ENCODE data around the gene RABGAP1L. TPM values are rescaled to one million over a fixed set of nuclear protein-coding genes. Genes with fewer than 3 reads are reported as not detected.

RABGAP1L gene
- total and polyA plus RNA-seq, 10 of the 15 experiments (the other 5 are each of a cell fraction or from before 2014, with no cell fraction given), result 5.8 to 194 (median 113) TPM

DNA sequence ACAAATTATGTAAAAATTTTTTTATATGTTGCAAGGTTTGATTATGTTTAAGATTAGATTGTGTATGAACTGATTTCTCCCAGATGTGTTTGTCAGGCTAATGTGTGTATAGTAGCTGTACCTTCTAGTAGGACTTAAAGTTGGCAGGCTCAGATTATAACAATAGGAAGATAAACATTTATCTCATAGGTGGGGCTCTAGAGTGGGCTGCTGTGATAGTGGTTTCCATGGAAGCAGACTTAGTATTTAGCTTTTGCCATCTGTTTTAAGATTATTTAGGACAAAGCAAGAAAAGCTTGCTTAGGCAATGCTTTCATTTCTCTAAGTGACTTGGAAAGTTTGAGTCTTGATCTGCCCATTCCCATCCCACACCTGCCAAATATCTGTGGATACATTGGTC is 652.7 kb downstream of the RABGAP1L start:
- ChIA-PET RAD21 (ENCODE audit: unreplicated experiment) (interaction anchor here (0.9 to 2.2 kb wide), 2 partner anchors 12 to 153 kb away, joined by 3 to 9 read pairs; no protein-coding TSS in a partner anchor), CTCF (interaction anchor here (0.6 to 2.3 kb wide), 4 partner anchors 12 to 549 kb away, joined by 3 to 9 read pairs (median 6); no protein-coding TSS in a partner anchor), SMC1A (ENCODE audit: uncharacterized antibody, unreplicated experiment) (interaction anchor here (1.0 to 2.9 kb wide), 7 partner anchors 9 to 187 kb away, joined by 4 to 13 read pairs (median 4); no protein-coding TSS in a partner anchor), POLR2A (interaction anchor here (1.4 to 2.7 kb wide), 2 partner anchors 12 to 18 kb away, joined by 3 to 9 read pairs; no protein-coding TSS in a partner anchor)
- 0 out of 4 replicates have a peak, but pooled peaks cover 0 to 4% of the 10 kb centered on the region in 2 experiments for H3K36me3 ChIP-seq (ENCODE audit: control insufficient read depth in 2 of 2, insufficient read depth in 2 of 2, low read length in 1 of 2)
- no peak for DNase-seq (ENCODE audit: low read depth, low spot score)
- H3K9ac ChIP-seq (ENCODE audit: control insufficient read depth, insufficient read depth, low read length), result no peak overlapping the region
- intact Hi-C loops (cut with micrococcal nuclease; ENCODE audit: unreplicated experiment), result no loop called here
- no peaks in the 10 kb centered on the region for H4K20me1 ChIP-seq (ENCODE audit: control insufficient read depth, insufficient read depth)
- ATAC-seq, result no peak
- H3K4me1 ChIP-seq (ENCODE audit: control insufficient read depth, insufficient read depth, low read length), result peaks cover 36% of the 10 kb centered on the region
- no peak for FAIRE-seq
- no peak overlapping the region for H3K27ac ChIP-seq (ENCODE audit: control insufficient read depth, insufficient read depth)
- BruUV-seq (replicated peaks), result no TSS peak
- no peaks in the 10 kb centered on the region; the same call in 1 of the 2 replicates for H3K79me2 ChIP-seq (ENCODE audit: control insufficient read depth, insufficient read depth, low read length)
- H3K9me3 ChIP-seq (replicated peaks; ENCODE audit: control insufficient read depth, insufficient read depth, low read length), result no peaks in the 10 kb centered on the region
- no peak overlapping the region for H3K4me2 ChIP-seq (ENCODE audit: control insufficient read depth, insufficient read depth)
- H3K4me3 ChIP-seq, result no peak overlapping the region
- in situ Hi-C loops (cut with MboI), result no loop called here
- no peak overlapping the region for H2AFZ ChIP-seq (ENCODE audit: control insufficient read depth, low read depth, low read length)
- H3K27me3 ChIP-seq (replicated peaks in 1 of 2; ENCODE audit: control insufficient read depth in 2 of 2, insufficient read depth in 2 of 2, low read length in 1 of 2), result no peaks in the 10 kb centered on the region
- no peak for TF ChIP-seq SREBF2 (IDR thresholded peaks at IDR 0.05; ENCODE audit: low read length)
- TF ChIP-seq, protein P1, sequence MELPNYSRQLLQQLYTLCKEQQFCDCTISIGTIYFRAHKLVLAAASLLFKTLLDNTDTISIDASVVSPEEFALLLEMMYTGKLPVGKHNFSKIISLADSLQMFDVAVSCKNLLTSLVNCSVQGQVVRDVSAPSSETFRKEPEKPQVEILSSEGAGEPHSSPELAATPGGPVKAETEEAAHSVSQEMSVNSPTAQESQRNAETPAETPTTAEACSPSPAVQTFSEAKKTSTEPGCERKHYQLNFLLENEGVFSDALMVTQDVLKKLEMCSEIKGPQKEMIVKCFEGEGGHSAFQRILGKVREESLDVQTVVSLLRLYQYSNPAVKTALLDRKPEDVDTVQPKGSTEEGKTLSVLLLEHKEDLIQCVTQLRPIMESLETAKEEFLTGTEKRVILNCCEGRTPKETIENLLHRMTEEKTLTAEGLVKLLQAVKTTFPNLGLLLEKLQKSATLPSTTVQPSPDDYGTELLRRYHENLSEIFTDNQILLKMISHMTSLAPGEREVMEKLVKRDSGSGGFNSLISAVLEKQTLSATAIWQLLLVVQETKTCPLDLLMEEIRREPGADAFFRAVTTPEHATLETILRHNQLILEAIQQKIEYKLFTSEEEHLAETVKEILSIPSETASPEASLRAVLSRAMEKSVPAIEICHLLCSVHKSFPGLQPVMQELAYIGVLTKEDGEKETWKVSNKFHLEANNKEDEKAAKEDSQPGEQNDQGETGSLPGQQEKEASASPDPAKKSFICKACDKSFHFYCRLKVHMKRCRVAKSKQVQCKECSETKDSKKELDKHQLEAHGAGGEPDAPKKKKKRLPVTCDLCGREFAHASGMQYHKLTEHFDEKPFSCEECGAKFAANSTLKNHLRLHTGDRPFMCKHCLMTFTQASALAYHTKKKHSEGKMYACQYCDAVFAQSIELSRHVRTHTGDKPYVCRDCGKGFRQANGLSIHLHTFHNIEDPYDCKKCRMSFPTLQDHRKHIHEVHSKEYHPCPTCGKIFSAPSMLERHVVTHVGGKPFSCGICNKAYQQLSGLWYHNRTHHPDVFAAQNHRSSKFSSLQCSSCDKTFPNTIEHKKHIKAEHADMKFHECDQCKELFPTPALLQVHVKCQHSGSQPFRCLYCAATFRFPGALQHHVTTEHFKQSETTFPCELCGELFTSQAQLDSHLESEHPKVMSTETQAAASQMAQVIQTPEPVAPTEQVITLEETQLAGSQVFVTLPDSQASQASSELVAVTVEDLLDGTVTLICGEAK (IDR thresholded peaks at IDR 0.05; ENCODE audit: borderline replicate concordance), result no peak
- no peak for TF ChIP-seq SRF (IDR thresholded peaks at IDR 0.05; ENCODE audit: low read depth in 2 of 2, low read length in 2 of 2)
- TF ChIP-seq SIN3A (IDR thresholded peaks at IDR 0.05; ENCODE audit: low read depth, low read length), result no peak
- TF ChIP-seq KAT2A (conservative IDR thresholded peaks at IDR 0.05; ENCODE audit: control insufficient read depth, low read depth, low read length), result no peak
- no peak for TF ChIP-seq NR2F1 (conservative IDR thresholded peaks at IDR 0.05)
- no peak for TF ChIP-seq MYC (IDR thresholded peaks at IDR 0.05; ENCODE audit: insufficient read depth, insufficient read length, insufficient replicate concordance, low read length, severe bottlenecking)
- no peak for TF ChIP-seq EP300 (IDR thresholded peaks at IDR 0.05; ENCODE audit: borderline replicate concordance in 1 of 2, control insufficient read depth in 1 of 2, low read depth in 2 of 2, low read length in 2 of 2)
- no peak for TF ChIP-seq TCF7 (IDR thresholded peaks at IDR 0.05; ENCODE audit: borderline replicate concordance)
- TF ChIP-seq, protein P2, sequence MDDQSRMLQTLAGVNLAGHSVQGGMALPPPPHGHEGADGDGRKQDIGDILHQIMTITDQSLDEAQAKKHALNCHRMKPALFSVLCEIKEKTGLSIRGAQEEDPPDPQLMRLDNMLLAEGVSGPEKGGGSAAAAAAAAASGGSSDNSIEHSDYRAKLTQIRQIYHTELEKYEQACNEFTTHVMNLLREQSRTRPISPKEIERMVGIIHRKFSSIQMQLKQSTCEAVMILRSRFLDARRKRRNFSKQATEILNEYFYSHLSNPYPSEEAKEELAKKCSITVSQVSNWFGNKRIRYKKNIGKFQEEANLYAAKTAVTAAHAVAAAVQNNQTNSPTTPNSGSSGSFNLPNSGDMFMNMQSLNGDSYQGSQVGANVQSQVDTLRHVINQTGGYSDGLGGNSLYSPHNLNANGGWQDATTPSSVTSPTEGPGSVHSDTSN (IDR thresholded peaks at IDR 0.05; ENCODE audit: insufficient replicate concordance, low read depth, low read length), result no peak
- TF ChIP-seq PML (IDR thresholded peaks at IDR 0.05; ENCODE audit: low read length), result no peak
- TF ChIP-seq JUNB (IDR thresholded peaks at IDR 0.05), result no peak
- no peak for TF ChIP-seq HDAC6 (IDR thresholded peaks at IDR 0.05; ENCODE audit: unreplicated experiment)
- no peak for TF ChIP-seq PAX8 (IDR thresholded peaks at IDR 0.05)
- TF ChIP-seq, protein P3, sequence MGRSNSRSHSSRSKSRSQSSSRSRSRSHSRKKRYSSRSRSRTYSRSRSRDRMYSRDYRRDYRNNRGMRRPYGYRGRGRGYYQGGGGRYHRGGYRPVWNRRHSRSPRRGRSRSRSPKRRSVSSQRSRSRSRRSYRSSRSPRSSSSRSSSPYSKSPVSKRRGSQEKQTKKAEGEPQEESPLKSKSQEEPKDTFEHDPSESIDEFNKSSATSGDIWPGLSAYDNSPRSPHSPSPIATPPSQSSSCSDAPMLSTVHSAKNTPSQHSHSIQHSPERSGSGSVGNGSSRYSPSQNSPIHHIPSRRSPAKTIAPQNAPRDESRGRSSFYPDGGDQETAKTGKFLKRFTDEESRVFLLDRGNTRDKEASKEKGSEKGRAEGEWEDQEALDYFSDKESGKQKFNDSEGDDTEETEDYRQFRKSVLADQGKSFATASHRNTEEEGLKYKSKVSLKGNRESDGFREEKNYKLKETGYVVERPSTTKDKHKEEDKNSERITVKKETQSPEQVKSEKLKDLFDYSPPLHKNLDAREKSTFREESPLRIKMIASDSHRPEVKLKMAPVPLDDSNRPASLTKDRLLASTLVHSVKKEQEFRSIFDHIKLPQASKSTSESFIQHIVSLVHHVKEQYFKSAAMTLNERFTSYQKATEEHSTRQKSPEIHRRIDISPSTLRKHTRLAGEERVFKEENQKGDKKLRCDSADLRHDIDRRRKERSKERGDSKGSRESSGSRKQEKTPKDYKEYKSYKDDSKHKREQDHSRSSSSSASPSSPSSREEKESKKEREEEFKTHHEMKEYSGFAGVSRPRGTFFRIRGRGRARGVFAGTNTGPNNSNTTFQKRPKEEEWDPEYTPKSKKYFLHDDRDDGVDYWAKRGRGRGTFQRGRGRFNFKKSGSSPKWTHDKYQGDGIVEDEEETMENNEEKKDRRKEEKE (IDR thresholded peaks at IDR 0.05), result no peak

Measured in GM12878 (cell line).